ENCODE results near the gene IRAG1. TPM values are rescaled to one million over a fixed set of nuclear protein-coding genes. Genes with fewer than 3 reads are reported as not detected.
"Not testable (repeated sequence)": the region's sequence is repeated elsewhere in the genome, so short reads cannot be mapped to it uniquely, and the experiment has no call there.

Gene IRAG1
- total RNA-seq, 1 experiment from 2014 or later: 0.30 TPM

- in situ Hi-C loops (cut with HindIII; ENCODE audit: low pct_unique_long_range_greater_than_20kb, low sequenced_read_pairs): no loop called here
- DNase-seq (ENCODE audit: low read depth): no peak
Measured at GRCh38 chr11:10716122-10716521, 22.6 kb upstream of the IRAG1 start.

DNA sequence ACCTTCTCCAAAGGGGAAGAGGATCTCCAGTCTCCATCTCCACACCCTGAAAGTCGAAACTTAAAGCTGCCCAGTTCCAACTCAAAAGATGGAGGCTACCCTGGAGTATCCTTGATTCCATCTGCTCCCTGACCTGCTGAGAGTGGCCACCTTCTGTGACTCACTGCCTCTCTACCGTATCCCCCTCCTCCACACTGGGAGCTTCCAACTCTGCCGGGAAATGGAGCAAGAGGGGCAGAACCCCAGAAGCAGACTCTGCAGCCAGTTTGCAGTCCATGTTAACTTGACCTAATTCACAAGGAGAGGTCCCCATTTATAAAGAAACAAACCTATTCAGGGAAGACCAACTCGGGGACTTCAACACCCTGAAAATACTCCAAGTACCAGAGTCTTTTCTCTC is 22.0 kb upstream of the IRAG1 start:
- no peak for DNase-seq (ENCODE audit: low read depth)
- in situ Hi-C loops (cut with HindIII; ENCODE audit: low pct_unique_long_range_greater_than_20kb, low sequenced_read_pairs): no loop called here

- no peak for DNase-seq (ENCODE audit: low read depth)
- in situ Hi-C loops (cut with HindIII; ENCODE audit: low pct_unique_long_range_greater_than_20kb, low sequenced_read_pairs): no loop called here
Measured at GRCh38 chr11:10709299-10710086, 15.9 kb upstream of the IRAG1 start.

- in situ Hi-C loops (cut with HindIII; ENCODE audit: low pct_unique_long_range_greater_than_20kb, low sequenced_read_pairs): no loop called here
- DNase-seq (ENCODE audit: low read depth): no peak
Measured at GRCh38 chr11:10708131-10708530, 14.6 kb upstream of the IRAG1 start.

GRCh38 chr11:10701982-10702381 is 8.4 kb upstream of the IRAG1 start:
- DNase-seq (ENCODE audit: low read depth): no peak
- in situ Hi-C loops (cut with HindIII; ENCODE audit: low pct_unique_long_range_greater_than_20kb, low sequenced_read_pairs): no loop called here

DNA sequence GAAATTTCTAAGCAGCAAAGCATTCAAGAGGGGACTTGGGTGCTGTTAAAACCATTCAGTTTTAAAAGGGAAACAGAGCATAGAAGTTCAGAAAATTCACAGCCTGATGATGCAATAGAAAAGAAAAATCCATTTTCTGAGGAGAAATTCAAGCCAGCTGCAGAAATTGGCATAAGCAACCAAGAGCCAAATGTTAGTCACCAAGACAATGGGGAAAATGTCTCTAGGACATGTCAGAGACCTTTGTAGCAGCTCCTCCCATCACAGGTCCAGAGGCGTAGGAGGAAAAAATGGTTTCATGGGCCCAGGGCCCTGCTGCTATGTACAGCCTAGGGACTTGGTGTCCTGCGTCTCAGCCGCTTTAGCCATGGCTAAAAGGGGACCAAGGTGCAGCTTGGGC is 5.5 kb upstream of the IRAG1 start:
- no peak for DNase-seq (ENCODE audit: low read depth)
- in situ Hi-C loops (cut with HindIII; ENCODE audit: low pct_unique_long_range_greater_than_20kb, low sequenced_read_pairs): no loop called here

DNA sequence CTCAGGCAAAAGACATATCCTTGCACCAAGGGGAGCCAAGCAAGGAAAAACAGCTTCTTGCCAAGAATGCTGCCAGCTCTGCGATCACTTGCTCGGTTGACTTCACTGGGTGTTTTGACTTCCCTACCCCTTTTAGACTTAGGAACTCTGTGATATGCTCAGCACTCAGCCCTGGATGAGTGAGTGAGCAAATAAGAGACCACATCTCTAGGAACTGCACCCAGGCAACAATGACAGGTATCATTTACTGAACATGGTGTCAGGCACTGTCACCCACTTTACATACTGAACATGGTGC is 3.7 kb upstream of the IRAG1 start:
- DNase-seq (ENCODE audit: low read depth): no peak
- in situ Hi-C loops (cut with HindIII; ENCODE audit: low pct_unique_long_range_greater_than_20kb, low sequenced_read_pairs): no loop called here

GRCh38 chr11:10696468-10697322 is 3.1 kb upstream of the IRAG1 start:
- DNase-seq (ENCODE audit: low read depth): no peak
- in situ Hi-C loops (cut with HindIII; ENCODE audit: low pct_unique_long_range_greater_than_20kb, low sequenced_read_pairs): no loop called here

- DNase-seq (ENCODE audit: low read depth): no peak
- in situ Hi-C loops (cut with HindIII; ENCODE audit: low pct_unique_long_range_greater_than_20kb, low sequenced_read_pairs): no loop called here
Measured at GRCh38 chr11:10695833-10696232, 2.3 kb upstream of the IRAG1 start.

DNA sequence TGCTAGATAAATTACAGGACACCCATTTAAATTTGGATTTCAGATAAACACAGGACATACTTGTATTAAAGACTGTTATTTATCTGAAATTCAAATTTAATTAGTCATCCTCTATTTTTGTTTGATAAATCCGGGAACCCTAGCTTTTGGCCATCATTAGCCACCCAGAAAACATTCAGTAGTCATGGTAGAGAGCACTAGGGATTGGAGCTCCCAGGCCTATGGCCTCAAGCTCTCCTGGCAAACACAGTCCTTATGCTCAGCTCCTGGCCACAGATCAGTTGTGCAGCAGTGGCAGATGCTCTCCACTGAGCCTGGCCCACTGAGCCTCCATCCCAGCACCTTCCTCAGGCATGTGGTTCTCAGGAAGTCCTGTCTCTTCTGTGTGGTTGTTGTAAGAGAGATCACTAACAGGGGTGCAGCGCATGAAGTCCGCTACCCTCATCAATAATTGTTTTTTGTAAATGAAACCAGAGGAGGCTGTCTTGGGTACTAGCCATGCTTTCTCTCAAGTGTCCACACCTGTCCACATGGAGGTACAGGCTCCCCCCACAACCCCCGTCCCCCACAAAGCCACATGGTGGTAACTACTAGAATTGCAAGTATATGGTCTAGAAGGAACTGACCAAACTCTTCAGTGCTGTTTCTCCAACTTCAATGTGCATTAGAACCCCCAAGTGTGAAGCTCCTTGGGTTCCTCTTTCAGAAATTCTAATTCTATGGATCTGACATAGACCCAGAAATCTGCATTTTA is 1.1 kb upstream of the IRAG1 start:
- no peak for DNase-seq (ENCODE audit: low read depth)
- in situ Hi-C loops (cut with HindIII; ENCODE audit: low pct_unique_long_range_greater_than_20kb, low sequenced_read_pairs): no loop called here

- no peak for DNase-seq (ENCODE audit: low read depth)
- in situ Hi-C loops (cut with HindIII; ENCODE audit: low pct_unique_long_range_greater_than_20kb, low sequenced_read_pairs): no loop called here
Measured at GRCh38 chr11:10692531-10693115, 932 bp downstream of the IRAG1 start.

DNA sequence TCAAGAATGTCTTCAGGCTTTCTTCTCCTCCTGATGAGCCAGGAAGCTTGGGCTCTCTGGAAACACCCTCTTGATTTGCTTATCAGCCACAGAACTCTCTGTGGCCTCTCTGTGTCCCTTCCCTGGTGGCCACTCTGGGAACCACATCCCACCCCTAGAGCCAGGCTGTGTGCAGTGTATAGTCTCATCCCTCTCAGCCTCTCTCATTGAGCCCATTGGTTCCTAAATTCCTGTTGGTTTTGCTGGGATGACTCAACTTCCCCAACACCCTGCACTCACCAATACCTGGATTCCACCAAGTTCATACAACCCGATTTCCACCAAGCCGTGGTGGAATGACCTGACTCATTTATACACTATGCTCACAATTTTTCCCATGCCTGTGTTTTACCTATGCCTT is 5.2 kb downstream of the IRAG1 start:
- in situ Hi-C loops (cut with HindIII; ENCODE audit: low pct_unique_long_range_greater_than_20kb, low sequenced_read_pairs): no loop called here
- DNase-seq (ENCODE audit: low read depth): no peak

GRCh38 chr11:10686311-10686710 is 7.2 kb downstream of the IRAG1 start:
- no peak for DNase-seq (ENCODE audit: low read depth)
- in situ Hi-C loops (cut with HindIII; ENCODE audit: low pct_unique_long_range_greater_than_20kb, low sequenced_read_pairs): no loop called here

- no peak for DNase-seq (ENCODE audit: low read depth)
- in situ Hi-C loops (cut with HindIII; ENCODE audit: low pct_unique_long_range_greater_than_20kb, low sequenced_read_pairs): no loop called here
Measured at GRCh38 chr11:10683429-10683828, 10.1 kb downstream of the IRAG1 start.

DNA sequence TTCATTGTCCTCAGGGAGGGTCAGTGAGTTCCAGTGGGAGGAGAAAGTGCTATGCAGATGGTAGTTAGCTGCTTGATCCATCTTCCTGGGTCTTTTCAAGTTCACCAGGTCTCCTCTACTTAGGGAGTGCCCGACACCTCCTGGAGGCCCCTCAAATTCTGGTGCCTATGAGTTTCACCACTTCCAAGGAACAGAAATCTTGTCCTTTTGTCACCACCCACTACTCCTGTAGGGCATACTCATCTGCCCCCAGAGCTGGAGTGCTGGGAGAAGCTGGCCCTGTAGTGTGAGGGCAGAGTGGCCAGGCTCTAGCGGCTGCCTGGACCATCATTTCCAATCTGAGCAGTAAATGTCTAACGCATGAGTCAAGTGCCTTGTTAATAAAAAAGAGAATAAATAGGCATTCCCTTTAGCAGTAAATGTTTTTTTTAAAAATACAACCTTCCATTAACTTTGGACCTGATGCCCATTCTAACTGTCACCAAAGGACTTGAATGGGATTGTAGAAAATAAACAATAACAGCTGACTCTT is 12.5 kb downstream of the IRAG1 start:
- DNase-seq (ENCODE audit: low read depth): no peak
- in situ Hi-C loops (cut with HindIII; ENCODE audit: low pct_unique_long_range_greater_than_20kb, low sequenced_read_pairs): no loop called here

GRCh38 chr11:10680279-10680678 is 13.3 kb downstream of the IRAG1 start:
- DNase-seq (ENCODE audit: low read depth); in situ Hi-C loops (cut with HindIII; ENCODE audit: low pct_unique_long_range_greater_than_20kb, low sequenced_read_pairs): not testable (repeated sequence)

GRCh38 chr11:10679644-10680043 is 13.9 kb downstream of the IRAG1 start:
- in situ Hi-C loops (cut with HindIII; ENCODE audit: low pct_unique_long_range_greater_than_20kb, low sequenced_read_pairs): no loop called here
- DNase-seq (ENCODE audit: low read depth): no peak

GRCh38 chr11:10678101-10678500 is 15.5 kb downstream of the IRAG1 start:
- in situ Hi-C loops (cut with HindIII; ENCODE audit: low pct_unique_long_range_greater_than_20kb, low sequenced_read_pairs): no loop called here
- no peak for DNase-seq (ENCODE audit: low read depth)

All from Caki2 (cell line).